HG03159 (cell line): ENCODE results near the gene TRA2B.
A peak's percentile ranks its signal among the peaks of the same experiment; 100 is the strongest.

Experiments used
- ATAC-seq: cut with Tn5 transposase; IDR thresholded peaks from one replicate; pipeline ENCODE4 v1.9.1; 2021; ENCODE audit warnings: mild to moderate bottlenecking, moderate library complexity; ENCODE audit not compliant: unreplicated experiment

Gene TRA2B

GRCh38 chr3:185954366-185954723, 16.5 kb upstream of the TRA2B start:
- ATAC-seq = no peak

GRCh38 chr3:185950728-185951127, 12.9 kb upstream of the TRA2B start:
- ATAC-seq = no peak

GRCh38 chr3:185949515-185949914, 11.7 kb upstream of the TRA2B start:
- ATAC-seq = no peak

- ATAC-seq = no peak
Observed at GRCh38 chr3:185948292-185948691, 10.5 kb upstream of the TRA2B start.

GRCh38 chr3:185943760-185944106, 5.9 kb upstream of the TRA2B start:
- ATAC-seq = peak; percentile 29

GRCh38 chr3:185942907-185943759, 5.3 kb upstream of the TRA2B start:
- ATAC-seq = peak; percentile 90

GRCh38 chr3:185942396-185942795, 4.6 kb upstream of the TRA2B start:
- ATAC-seq = no peak

GRCh38 chr3:185940951-185941350, 3.1 kb upstream of the TRA2B start:
- ATAC-seq = no peak

GRCh38 chr3:185939721-185940120, 1.9 kb upstream of the TRA2B start:
- no peak for ATAC-seq

GRCh38 chr3:185936814-185937688, 763 bp downstream of the TRA2B start:
- ATAC-seq = peak; percentile 51

- no peak for ATAC-seq
Observed at GRCh38 chr3:185936273-185936629, 1.6 kb downstream of the TRA2B start.

- no peak for ATAC-seq
Observed at GRCh38 chr3:185935465-185936272, 2.1 kb downstream of the TRA2B start.

- ATAC-seq = no peak
Observed at GRCh38 chr3:185934767-185935464, 2.9 kb downstream of the TRA2B start.

- ATAC-seq = no peak
Observed at GRCh38 chr3:185934174-185934557, 3.6 kb downstream of the TRA2B start.

GRCh38 chr3:185933374-185934173, 4.2 kb downstream of the TRA2B start:
- ATAC-seq = no peak

- no peak for ATAC-seq
Observed at GRCh38 chr3:185931777-185932612, 5.8 kb downstream of the TRA2B start.

GRCh38 chr3:185930393-185931107, 7.3 kb downstream of the TRA2B start:
- no peak for ATAC-seq
